AG08396 (cell line): ENCODE data around the gene CCL2.

ENCODE experiments used
- DNase-seq: peaks from one replicate; pipeline ENCODE4 v3.0.0; 2012; ENCODE audit warnings: low spot score, mixed read lengths

The CCL2 gene

DNA sequence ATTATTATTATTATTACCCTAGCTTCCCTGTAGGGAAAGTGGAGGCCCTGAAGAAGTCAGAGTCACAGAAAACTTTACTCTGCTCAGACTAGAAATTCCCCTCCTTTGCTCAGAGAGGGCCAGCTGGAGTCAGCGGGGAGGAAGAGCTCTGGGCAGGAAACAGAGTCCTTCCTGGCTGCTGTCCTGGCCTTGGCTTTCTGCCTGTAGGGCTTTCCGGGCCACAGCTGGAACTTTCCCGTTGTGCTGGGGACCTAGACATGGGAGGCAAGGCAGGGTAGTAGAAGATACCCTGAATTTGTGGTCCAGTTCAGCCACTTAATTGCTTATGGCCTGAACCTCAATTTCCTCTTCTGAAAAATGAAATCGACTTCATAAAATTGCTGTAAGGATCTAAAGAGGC, 14.0 kb upstream of the CCL2 start:
- DNase-seq, result no peak

DNA sequence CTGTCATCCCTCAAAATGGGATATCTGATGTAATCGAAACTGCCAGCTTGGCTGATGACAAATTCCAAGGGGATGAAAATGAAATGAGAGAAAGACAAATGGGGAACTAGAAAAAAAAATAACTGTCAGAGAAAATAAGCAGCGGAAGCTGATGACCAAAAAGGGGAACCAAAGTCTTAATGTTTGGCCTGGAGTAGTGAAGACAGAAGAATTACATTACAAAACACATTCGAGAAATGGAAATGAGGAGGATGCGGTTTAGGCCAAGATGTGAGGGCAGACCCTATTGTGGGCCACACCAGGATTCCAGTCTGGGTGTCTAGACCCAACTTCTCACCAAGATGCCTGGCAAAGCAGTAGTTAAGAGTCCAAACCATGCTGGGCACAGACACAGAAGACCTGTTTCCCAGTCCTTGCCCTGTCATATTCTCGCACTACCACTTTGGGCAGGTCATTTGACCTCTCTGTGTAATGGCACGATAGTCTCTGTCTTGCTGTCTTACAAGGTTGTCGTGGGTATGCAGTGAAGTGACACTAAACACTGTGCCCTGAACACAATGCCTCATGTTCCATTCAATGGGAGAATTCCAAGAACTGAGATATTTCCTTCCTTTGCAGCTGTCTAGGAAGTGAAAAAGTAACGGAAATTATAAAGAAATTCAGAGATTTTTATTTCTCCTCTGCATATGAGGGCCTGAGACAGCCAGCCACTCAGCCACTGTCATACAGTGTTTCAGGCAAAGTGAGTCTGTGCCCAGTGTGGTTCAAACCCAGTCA, 12.3 kb upstream of the CCL2 start:
- no peak for DNase-seq

GRCh38 chr17:34243364-34244320, 11.4 kb upstream of the CCL2 start:
- no peak for DNase-seq

GRCh38 chr17:34245351-34245905, 9.7 kb upstream of the CCL2 start:
- DNase-seq, result no peak

DNA sequence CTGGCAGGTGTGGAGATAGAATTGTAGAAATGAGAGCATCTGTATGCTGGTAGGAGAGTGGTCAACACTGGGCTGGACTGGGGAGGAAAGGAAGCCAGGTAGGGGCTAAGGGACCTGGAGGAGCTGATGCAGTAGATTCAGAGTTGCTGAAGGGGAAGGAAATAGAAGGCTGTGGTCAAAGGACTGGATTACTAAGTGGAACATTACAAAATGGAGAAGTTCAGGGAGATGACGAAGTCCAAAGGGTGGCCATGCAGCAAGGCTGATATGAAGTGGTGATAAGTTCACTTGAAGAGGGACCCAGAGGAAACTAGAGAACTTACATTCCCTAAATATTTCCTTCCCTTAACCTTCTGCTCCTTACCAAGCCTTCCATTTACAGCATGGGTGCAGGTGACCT, 8.6 kb upstream of the CCL2 start:
- no peak for DNase-seq

DNA sequence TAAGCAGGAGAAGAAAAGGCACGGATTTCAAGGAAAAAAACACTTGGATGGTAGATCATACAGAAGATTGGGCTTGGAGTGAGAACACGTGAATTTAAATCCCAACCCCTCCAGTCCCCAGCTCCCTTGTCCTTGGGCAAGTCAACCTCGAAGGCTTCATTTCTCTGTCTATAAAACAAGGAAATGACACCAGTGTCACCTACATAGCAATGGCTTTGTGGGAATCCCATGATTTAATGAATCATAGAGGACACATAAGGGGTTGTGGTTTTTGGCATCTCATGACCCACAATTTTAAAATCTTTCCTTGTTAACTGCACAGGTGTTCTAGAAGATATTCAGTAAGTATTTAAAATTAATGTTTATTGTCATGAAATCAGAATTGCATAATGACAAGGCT, 8.2 kb upstream of the CCL2 start:
- DNase-seq, result no peak

- peak; percentile 58 for DNase-seq
Observed at GRCh38 chr17:34248511-34249024, 6.5 kb upstream of the CCL2 start.

- DNase-seq, result no peak
Observed at GRCh38 chr17:34249061-34249460, 6.0 kb upstream of the CCL2 start.

- no peak for DNase-seq
Observed at GRCh38 chr17:34249478-34249877, 5.6 kb upstream of the CCL2 start.

DNA sequence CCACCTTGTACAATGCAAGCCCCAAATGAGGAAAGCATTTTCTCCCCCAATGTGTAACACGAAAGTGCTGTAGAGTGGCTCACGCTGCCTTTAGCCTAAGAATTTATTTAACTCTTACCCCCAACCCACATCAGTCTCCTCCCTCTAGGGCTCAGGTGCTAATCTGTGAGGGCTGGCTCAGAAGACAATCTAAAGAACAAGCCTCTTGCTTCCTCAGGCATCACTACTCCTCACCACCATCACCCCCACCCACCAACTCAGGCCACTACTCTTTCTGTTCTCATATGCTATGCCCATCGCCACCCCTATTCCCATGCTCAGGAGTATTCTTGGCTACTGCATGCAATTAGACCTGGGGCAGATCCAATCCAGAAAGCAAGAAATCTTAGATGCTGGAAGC, 3.9 kb upstream of the CCL2 start:
- DNase-seq, result no peak

- DNase-seq, result no peak
Observed at GRCh38 chr17:34252095-34252443, 3.0 kb upstream of the CCL2 start.

GRCh38 chr17:34252444-34253138, 2.5 kb upstream of the CCL2 start:
- DNase-seq, result peak; percentile 81

GRCh38 chr17:34253139-34253525, 2.0 kb upstream of the CCL2 start:
- no peak for DNase-seq

DNA sequence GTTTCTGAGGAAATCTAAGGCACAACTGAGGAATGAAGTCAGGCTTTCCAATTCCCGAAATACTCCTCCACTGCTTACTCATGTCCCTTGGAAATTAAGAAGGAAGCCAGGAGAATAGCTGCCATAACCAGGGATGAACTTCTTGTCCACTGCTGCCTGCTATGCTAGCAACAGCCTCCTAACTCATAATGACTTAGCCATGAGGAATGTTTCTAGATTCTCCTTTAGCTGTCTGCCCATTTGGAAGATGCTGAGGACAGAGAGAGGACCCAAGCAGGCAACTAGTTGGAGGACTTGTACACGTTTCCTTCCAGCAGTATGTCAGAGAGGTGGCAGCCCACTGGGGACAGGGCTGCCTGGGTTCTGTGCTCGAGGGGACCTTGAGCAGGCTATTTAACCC, 939 bp upstream of the CCL2 start:
- DNase-seq, result peak; percentile 47

- DNase-seq, result no peak
Observed at GRCh38 chr17:34255381-34255732, 272 bp downstream of the CCL2 start.

DNA sequence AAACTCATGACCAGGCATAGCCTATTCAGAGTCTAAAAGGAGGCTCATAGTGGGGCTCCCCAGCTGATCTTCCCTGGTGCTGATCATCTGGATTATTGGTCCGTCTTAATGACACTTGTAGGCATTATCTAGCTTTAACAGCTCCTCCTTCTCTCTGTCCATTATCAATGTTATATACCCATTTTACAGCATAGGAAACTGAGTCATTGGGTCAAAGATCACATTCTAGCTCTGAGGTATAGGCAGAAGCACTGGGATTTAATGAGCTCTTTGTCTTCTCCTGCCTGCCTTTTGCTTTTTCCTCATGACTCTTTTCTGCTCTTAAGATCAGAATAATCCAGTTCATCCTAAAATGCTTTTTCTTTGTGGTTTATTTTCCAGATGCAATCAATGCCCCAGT, 756 bp downstream of the CCL2 start:
- DNase-seq, result no peak

- DNase-seq, result no peak
Observed at GRCh38 chr17:34257299-34257985, 2.4 kb downstream of the CCL2 start.

GRCh38 chr17:34257986-34258326, 2.9 kb downstream of the CCL2 start:
- DNase-seq, result no peak

DNA sequence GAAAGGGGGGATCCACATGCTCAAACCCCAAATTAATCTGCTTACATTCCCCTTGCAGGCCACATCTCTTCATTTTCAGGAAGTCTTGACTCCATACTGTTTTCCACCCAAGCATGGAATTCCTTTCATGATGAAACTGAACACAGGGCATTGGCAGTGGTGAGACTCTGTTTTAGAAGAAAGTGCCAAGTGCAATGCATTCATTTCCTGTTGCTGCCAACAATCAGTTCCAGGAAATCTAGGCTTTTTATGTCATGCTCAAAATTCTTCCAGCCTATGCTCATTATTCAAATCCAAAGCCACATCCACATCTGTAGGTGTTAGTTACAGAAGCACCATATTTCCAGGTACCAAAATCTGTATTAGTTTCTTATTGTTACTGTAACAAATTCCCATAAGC, 4.1 kb downstream of the CCL2 start:
- DNase-seq, result no peak

GRCh38 chr17:34260861-34261260, 5.8 kb downstream of the CCL2 start:
- DNase-seq, result no peak

- no peak for DNase-seq
Observed at GRCh38 chr17:34261568-34262337, 6.7 kb downstream of the CCL2 start.
